Pulmonary artery endothelial cell (primary cell): Measurements from ENCODE around the gene EXOC8. TPM values are rescaled to one million over a fixed set of nuclear protein-coding genes. Genes with fewer than 3 reads are reported as not detected.

ENCODE experiments used
- DNase-seq: peaks from one replicate; pipeline ENCODE4 v3.0.0-alpha.2; 2011; ENCODE audit warnings: low read depth, low spot score
- total RNA-seq: library from RNA; depleted of rRNA; stranded (reverse); fragments of >200 nt; gene quantifications from 2 replicates; pipeline ENCODE4 v1.2.3, GENCODE V29; 2014

The EXOC8 gene
- total RNA-seq, 1 donor from 2014 or later = 21.2 TPM

- no peak for DNase-seq
Observed at GRCh38 chr1:231317306-231318014, 20.2 kb downstream of the EXOC8 start.

GRCh38 chr1:231315887-231316286 is 21.8 kb downstream of the EXOC8 start:
- DNase-seq = no peak

GRCh38 chr1:231313661-231314060 is 24.0 kb downstream of the EXOC8 start:
- DNase-seq = no peak

GRCh38 chr1:231312432-231312788 is 25.2 kb downstream of the EXOC8 start:
- no peak for DNase-seq

- DNase-seq = no peak
Observed at GRCh38 chr1:231311720-231312431, 25.8 kb downstream of the EXOC8 start.

- DNase-seq = no peak
Observed at GRCh38 chr1:231310391-231310934, 27.2 kb downstream of the EXOC8 start.

GRCh38 chr1:231301990-231302389 is 35.7 kb downstream of the EXOC8 start:
- DNase-seq = no peak

- no peak for DNase-seq
Observed at GRCh38 chr1:231295938-231296337, 41.7 kb downstream of the EXOC8 start.

- DNase-seq = no peak
Observed at GRCh38 chr1:231286603-231287002, 51.0 kb downstream of the EXOC8 start.

- DNase-seq = no peak
Observed at GRCh38 chr1:231284441-231284840, 53.2 kb downstream of the EXOC8 start.

Other genes starting within 250 kb of the EXOC8 start
- gene TRIM67, start 175.8 kb downstream of the EXOC8 start, total RNA-seq = not detected in 2 replicates
- gene GNPAT, start 96.6 kb downstream of the EXOC8 start, total RNA-seq = 48.9 and 64.3 TPM in 2 replicates
- 19.3 and 22.4 TPM in 2 replicates for gene SPRTN, start 441 bp upstream of the EXOC8 start, total RNA-seq
- 72.6 and 73.7 TPM in 2 replicates for gene EGLN1, start 84.4 kb upstream of the EXOC8 start, total RNA-seq
- gene TSNAX, start 190.8 kb upstream of the EXOC8 start, total RNA-seq = 28.5 and 36.9 TPM in 2 replicates